Measurements from ENCODE around the gene CCDC154. TPM values are rescaled to one million over a fixed set of nuclear protein-coding genes. Genes with fewer than 3 reads are reported as not detected.

The CCDC154 gene
- total RNA-seq (1 to 10 TPM in 1 of 2 donors, under 1 TPM in 1; 0.59 to 2.2 TPM), polyA plus RNA-seq (ENCODE audit: insufficient read length in 2 of 2) (1 to 10 TPM; 2.5 to 3.9 TPM)
- long read RNA-seq, donor 1, result 0 reads
- long read RNA-seq, donor 2, result 0 reads
- long read RNA-seq, donor 3, result 0 reads
- long read RNA-seq, donor 4, result 0 reads

- WGBS (ENCODE audit: insufficient coverage), result 82% methylated on average over 27 of the region's 27 CpGs
- no peaks in the 10 kb centered on the region for H3K9me3 ChIP-seq (ENCODE audit: control insufficient read depth, insufficient read depth, low read length)
- H3K27ac ChIP-seq (ENCODE audit: low read depth, low read length), result no peak within 1 kb of the TSS
- H3K27me3 ChIP-seq (ENCODE audit: control insufficient read depth, insufficient read depth, low read length), result no peaks in the 10 kb centered on the region
- peaks cover 85% of the 10 kb centered on the region for H3K36me3 ChIP-seq (ENCODE audit: control insufficient read depth, insufficient read depth, low read length)
- no peaks in the 10 kb centered on the region for H3K4me1 ChIP-seq (ENCODE audit: control insufficient read depth, insufficient read depth, low read length)
- DNase-seq (ENCODE audit: low read depth in 4 of 6, low spot score in 6 of 6), result no peak
- H3K4me3 ChIP-seq (ENCODE audit: low read depth, low read length), result no peak within 1 kb of the TSS
These were observed at the start of gene CCDC154 for GRCh38 chr16:1443980-1444729. TSS of gene CCDC154 (minus strand) at chr16:1444556. CDS start at chr16:1444322, 234 bp downstream.

DNA sequence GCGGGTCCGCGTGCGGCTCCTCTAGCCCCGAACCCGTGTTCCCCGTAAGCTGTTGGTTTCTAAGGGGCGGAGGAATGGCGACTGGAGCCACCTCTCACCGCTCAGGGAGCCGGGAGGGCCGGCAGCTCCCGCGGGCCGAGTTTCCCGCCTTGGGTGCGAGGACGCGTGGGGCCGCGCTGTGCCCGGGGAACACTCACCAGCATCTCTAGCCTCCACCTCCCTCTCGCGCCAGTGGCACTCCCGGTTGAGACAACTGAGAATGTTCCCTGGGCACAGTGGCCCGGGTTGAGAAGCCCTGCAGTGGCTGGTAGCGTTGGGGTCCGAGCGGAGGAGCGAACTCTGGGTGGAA lies 49.4 kb upstream of the CCDC154 start:
- H3K4me1 ChIP-seq (ENCODE audit: control insufficient read depth, insufficient read depth, low read length), result peaks cover 24% of the 10 kb centered on the region
- no peaks in the 10 kb centered on the region for H3K9me3 ChIP-seq (ENCODE audit: control insufficient read depth, insufficient read depth, low read length)
- H3K4me3 ChIP-seq (ENCODE audit: low read depth, low read length), result peak overlapping the region; percentile 74
- DNase-seq (ENCODE audit: low read depth in 4 of 6, low spot score in 6 of 6), result no peak
- no peaks in the 10 kb centered on the region for H3K27me3 ChIP-seq (ENCODE audit: control insufficient read depth, insufficient read depth, low read length)
- under 1% methylated on average over 30 of the region's 30 CpGs for WGBS (ENCODE audit: insufficient coverage)
- no peak overlapping the region for H3K27ac ChIP-seq (ENCODE audit: low read depth, low read length)
- peaks cover 46% of the 10 kb centered on the region for H3K36me3 ChIP-seq (ENCODE audit: control insufficient read depth, insufficient read depth, low read length)

- DNase-seq (ENCODE audit: low read depth in 4 of 6, low spot score in 6 of 6), result peak; percentile 70 to 95 (median 79)
- WGBS (ENCODE audit: insufficient coverage), result 0% methylated on average over 87 of the region's 89 CpGs
- peaks cover 24% of the 10 kb centered on the region for H3K4me1 ChIP-seq (ENCODE audit: control insufficient read depth, insufficient read depth, low read length)
- H3K36me3 ChIP-seq (ENCODE audit: control insufficient read depth, insufficient read depth, low read length), result peaks cover 40% of the 10 kb centered on the region
- H3K4me3 ChIP-seq (ENCODE audit: low read depth, low read length), result peak within 1 kb of the TSS; percentile 74
- H3K27me3 ChIP-seq (ENCODE audit: control insufficient read depth, insufficient read depth, low read length), result no peaks in the 10 kb centered on the region
- H3K9me3 ChIP-seq (ENCODE audit: control insufficient read depth, insufficient read depth, low read length), result no peaks in the 10 kb centered on the region
- peak within 1 kb of the TSS; percentile 73 for H3K27ac ChIP-seq (ENCODE audit: low read depth, low read length)
These were observed 48.8 kb upstream of the CCDC154 start, which contains the start of gene TELO2 for GRCh38 chr16:1492923-1493745. TSS of gene TELO2 (plus strand) at chr16:1493360. CDS start at chr16:1494282, 922 bp downstream.

DNA sequence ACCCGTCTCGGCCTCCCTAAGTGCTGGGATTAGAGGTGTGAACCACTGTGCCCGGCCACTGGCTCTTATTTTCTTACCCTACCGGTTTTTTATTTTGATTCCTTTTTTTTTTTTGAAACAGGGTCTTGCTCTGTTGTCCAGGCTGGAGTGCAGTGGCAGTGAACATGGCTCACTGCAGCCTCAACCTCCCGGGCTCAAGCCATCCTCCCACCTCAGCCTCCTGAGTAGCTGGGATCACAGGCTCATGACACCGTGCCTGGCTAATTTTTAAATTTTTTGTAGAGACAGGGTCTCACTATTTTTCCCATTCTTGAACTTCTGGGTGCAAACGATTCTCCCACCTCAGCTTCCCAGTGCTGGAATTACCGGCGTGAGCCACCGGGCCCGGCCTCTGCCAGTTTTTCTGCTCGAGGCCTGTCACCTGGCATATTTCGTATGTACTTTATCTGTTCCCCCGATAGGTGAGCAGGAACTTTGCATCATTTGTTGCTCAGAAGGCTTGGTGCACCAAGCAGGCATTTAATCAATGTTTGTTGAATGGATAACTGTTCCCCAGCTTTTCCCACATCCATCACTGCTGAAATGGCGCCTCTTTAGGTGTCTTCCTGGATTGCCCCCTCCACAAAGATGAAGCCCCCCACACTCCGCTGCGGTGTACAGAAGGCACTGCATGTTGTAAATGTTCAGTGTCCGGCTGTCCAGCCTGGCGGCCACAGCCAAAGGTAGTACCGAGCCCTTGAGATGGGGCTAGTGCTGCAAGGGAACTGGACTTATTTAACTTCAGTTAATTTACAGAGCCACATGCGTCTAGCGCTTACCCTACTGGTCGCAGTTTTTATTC lies 47.9 kb upstream of the CCDC154 start:
- Histone ChIP-seq H3K27me3 (ENCODE audit: control insufficient read depth, insufficient read depth, low read length) (no peaks in the 10 kb centered on the region), H3K27ac (ENCODE audit: low read depth, low read length) (peak overlapping the region; percentile 73), H3K36me3 (ENCODE audit: control insufficient read depth, insufficient read depth, low read length) (peaks cover 31% of the 10 kb centered on the region), H3K4me1 (ENCODE audit: control insufficient read depth, insufficient read depth, low read length) (peaks cover 24% of the 10 kb centered on the region), H3K9me3 (ENCODE audit: control insufficient read depth, insufficient read depth, low read length) (no peaks in the 10 kb centered on the region), H3K4me3 (ENCODE audit: low read depth, low read length) (peak overlapping the region; percentile 74)
- WGBS (ENCODE audit: insufficient coverage), result 77% methylated on average over 19 of the region's 23 CpGs
- DNase-seq (ENCODE audit: low read depth in 4 of 6, low spot score in 6 of 6), result no peak

DNA sequence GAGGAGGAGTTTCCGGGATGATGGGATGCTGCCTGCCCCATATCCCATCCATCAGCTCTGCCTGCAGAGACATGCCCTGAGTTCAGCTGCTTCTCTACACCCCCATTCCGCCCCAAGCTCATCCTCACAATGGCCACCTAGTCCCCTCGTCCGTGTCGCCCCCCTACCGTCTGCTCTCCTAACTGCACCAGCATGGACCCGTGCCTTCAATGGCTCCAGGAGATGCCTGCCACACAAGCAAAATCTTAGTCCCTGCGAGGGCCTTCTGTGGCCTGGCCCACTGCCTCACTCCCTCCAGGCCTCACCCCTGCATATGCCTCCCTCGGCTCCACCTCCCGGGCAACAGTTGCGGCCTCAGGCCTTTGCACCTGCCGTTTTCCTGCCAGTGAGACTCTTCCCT lies 47.0 kb upstream of the CCDC154 start:
- 80% methylated on average over 12 of the region's 12 CpGs for WGBS (ENCODE audit: insufficient coverage)
- H3K36me3 ChIP-seq (ENCODE audit: control insufficient read depth, insufficient read depth, low read length), result peaks cover 22% of the 10 kb centered on the region
- no peak for DNase-seq (ENCODE audit: low read depth in 4 of 6, low spot score in 6 of 6)
- peaks cover 24% of the 10 kb centered on the region for H3K4me1 ChIP-seq (ENCODE audit: control insufficient read depth, insufficient read depth, low read length)
- no peaks in the 10 kb centered on the region for H3K9me3 ChIP-seq (ENCODE audit: control insufficient read depth, insufficient read depth, low read length)
- no peak overlapping the region for H3K4me3 ChIP-seq (ENCODE audit: low read depth, low read length)
- H3K27ac ChIP-seq (ENCODE audit: low read depth, low read length), result no peak overlapping the region
- H3K27me3 ChIP-seq (ENCODE audit: control insufficient read depth, insufficient read depth, low read length), result no peaks in the 10 kb centered on the region

GRCh38 chr16:1489077-1489476 lies 44.7 kb upstream of the CCDC154 start:
- DNase-seq (ENCODE audit: low read depth in 4 of 6, low spot score in 6 of 6), result no peak
- no peaks in the 10 kb centered on the region for H3K9me3 ChIP-seq (ENCODE audit: control insufficient read depth, insufficient read depth, low read length)
- no peak overlapping the region for H3K4me3 ChIP-seq (ENCODE audit: low read depth, low read length)
- H3K36me3 ChIP-seq (ENCODE audit: control insufficient read depth, insufficient read depth, low read length), result no peaks in the 10 kb centered on the region
- no peaks in the 10 kb centered on the region for H3K27me3 ChIP-seq (ENCODE audit: control insufficient read depth, insufficient read depth, low read length)
- WGBS (ENCODE audit: insufficient coverage), result 94% methylated on average over 8 of the region's 12 CpGs
- no peak overlapping the region for H3K27ac ChIP-seq (ENCODE audit: low read depth, low read length)
- H3K4me1 ChIP-seq (ENCODE audit: control insufficient read depth, insufficient read depth, low read length), result peaks cover 16% of the 10 kb centered on the region

- H3K4me1 ChIP-seq (ENCODE audit: control insufficient read depth, insufficient read depth, low read length), result peaks cover 15% of the 10 kb centered on the region
- H3K36me3 ChIP-seq (ENCODE audit: control insufficient read depth, insufficient read depth, low read length), result no peaks in the 10 kb centered on the region
- H3K27me3 ChIP-seq (ENCODE audit: control insufficient read depth, insufficient read depth, low read length), result no peaks in the 10 kb centered on the region
- no peaks in the 10 kb centered on the region for H3K9me3 ChIP-seq (ENCODE audit: control insufficient read depth, insufficient read depth, low read length)
- DNase-seq (ENCODE audit: low read depth in 4 of 6, low spot score in 6 of 6), result no peak
- H3K4me3 ChIP-seq (ENCODE audit: low read depth, low read length), result no peak within 1 kb of the TSS
- WGBS (ENCODE audit: insufficient coverage), result 84% methylated on average over 19 of the region's 19 CpGs
- H3K27ac ChIP-seq (ENCODE audit: low read depth, low read length), result no peak within 1 kb of the TSS
These were observed 44.3 kb upstream of the CCDC154 start, which contains the start of gene PTX4 for GRCh38 chr16:1488619-1489018. TSS of gene PTX4 (minus strand) at chr16:1488944. CDS start at chr16:1488909, 35 bp downstream.

DNA sequence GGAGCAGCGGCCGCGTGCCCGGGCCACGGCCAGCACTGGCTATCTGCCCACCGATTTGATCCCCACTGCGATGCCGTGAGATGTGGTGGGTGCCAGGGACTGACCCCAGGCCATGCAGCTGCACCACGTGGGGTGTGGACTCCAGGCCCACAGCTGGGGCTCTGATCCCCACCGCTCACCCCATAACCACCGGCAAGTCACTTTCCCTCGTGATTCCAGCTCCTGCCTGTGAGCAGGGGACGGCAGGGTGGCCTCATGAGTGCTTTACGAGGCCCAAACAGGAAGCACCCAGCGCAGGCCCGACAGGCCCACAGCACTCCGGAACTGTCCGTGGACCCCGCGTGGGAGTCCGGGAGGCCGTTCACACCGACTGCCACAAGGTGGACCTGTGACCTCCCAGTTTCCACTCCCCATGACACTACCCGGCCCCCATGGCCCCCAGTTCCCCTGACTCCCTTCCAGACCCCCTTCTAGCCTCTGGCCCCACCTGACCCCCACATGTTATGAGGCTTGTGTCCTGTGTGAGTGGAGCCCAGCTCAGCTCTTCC lies 43.8 kb upstream of the CCDC154 start:
- H3K4me3 ChIP-seq (ENCODE audit: low read depth, low read length), result no peak overlapping the region
- no peak for DNase-seq (ENCODE audit: low read depth in 4 of 6, low spot score in 6 of 6)
- 87% methylated on average over 23 of the region's 24 CpGs for WGBS (ENCODE audit: insufficient coverage)

More for the DNA sequence above, 43.8 kb upstream of the CCDC154 start:
- Histone ChIP-seq H3K27me3 (ENCODE audit: control insufficient read depth, insufficient read depth, low read length) (no peaks in the 10 kb centered on the region), H3K4me1 (ENCODE audit: control insufficient read depth, insufficient read depth, low read length) (peaks cover 15% of the 10 kb centered on the region), H3K9me3 (ENCODE audit: control insufficient read depth, insufficient read depth, low read length) (no peaks in the 10 kb centered on the region), H3K27ac (ENCODE audit: low read depth, low read length) (no peak overlapping the region), H3K36me3 (ENCODE audit: control insufficient read depth, insufficient read depth, low read length) (no peaks in the 10 kb centered on the region)

Measured in spinal cord (tissue), 10 donors.